GM10248 (cell line): ENCODE results near the gene RAB26.

Experiments
- CTCF ChIA-PET: fragments of 300-600 bp; sonication (Branson Sonifier 250); formaldehyde crosslinking; extraction: SDS; loops from one replicate; lab custom pipeline; 2021; ENCODE audit warnings: antibody characterized with exemption; lab: Yijun Ruan, JAX
- POLR2A ChIA-PET: fragments of 350-650 bp; sonication (Branson Sonifier 250); formaldehyde crosslinking; extraction: SDS; loops from one replicate; lab custom pipeline; 2020; ENCODE audit warnings: antibody characterized with exemption; lab: Yijun Ruan, JAX
- DNase-seq: peaks from one replicate; pipeline ENCODE4 v3.0.0; 2012; ENCODE audit errors: extremely low spot score
- CTCF ChIP-seq: IDR thresholded peaks from 2 replicates; pipeline ENCODE4 v1.5.1; 2012; ENCODE audit warnings: mild to moderate bottlenecking, low read depth; ENCODE audit errors: extremely low read depth, missing control alignments, control extremely low read depth

The RAB26 gene

GRCh38 chr16:2190659-2191445 lies 42.4 kb downstream of the RAB26 start:
- CTCF ChIA-PET: interaction anchor here (0.9 kb wide), 2 partner anchors 13 to 150 kb away, joined by 4 read pairs; partner anchors contain the start of gene ABCA3
- POLR2A ChIA-PET: interaction anchor here (0.9 kb wide), 1 partner anchor 35 kb away, joined by 3 read pairs; the partner anchor contains the start of gene TRAF7
- no peak for TF ChIP-seq CTCF
- no peak for DNase-seq

- DNase-seq: no peak
- ChIA-PET POLR2A (no interaction called here), CTCF (interaction anchor here (0.9 kb wide), 2 partner anchors 13 to 149 kb away, joined by 4 read pairs; partner anchors contain the start of gene ABCA3)
- TF ChIP-seq CTCF: no peak
Observed at GRCh38 chr16:2191446-2191706, 43.0 kb downstream of the RAB26 start.

- ChIA-PET POLR2A (interaction anchor here (3.3 kb wide), 1 partner anchor 39 kb away, joined by 14 read pairs; the partner anchor contains the start of gene TRAF7), CTCF (interaction anchor here (0.6 to 2.2 kb wide), 22 partner anchors 9 to 318 kb away, joined by 3 to 20 read pairs (median 5); partner anchors contain the start of genes CCNF, ECI1 and MLST8)
- TF ChIP-seq CTCF: no peak
- DNase-seq: no peak
Observed at GRCh38 chr16:2194166-2194834, 45.9 kb downstream of the RAB26 start.

GRCh38 chr16:2194852-2195321 lies 46.5 kb downstream of the RAB26 start:
- ChIA-PET POLR2A (interaction anchor here (3.3 kb wide), 1 partner anchor 40 kb away, joined by 14 read pairs; the partner anchor contains the start of gene TRAF7), CTCF (interaction anchor here (0.6 to 2.2 kb wide), 26 partner anchors 8 to 317 kb away, joined by 3 to 20 read pairs (median 4); partner anchors contain the start of genes CCNF, ECI1 and MLST8)
- DNase-seq: peak; percentile 75
- peak; percentile 55 for TF ChIP-seq CTCF

- TF ChIP-seq CTCF: no peak
- no peak for DNase-seq
- CTCF ChIA-PET: interaction anchor here (0.7 to 2.2 kb wide), 22 partner anchors 8 to 317 kb away, joined by 3 to 20 read pairs (median 5); partner anchors contain the start of genes ECI1 and MLST8
- POLR2A ChIA-PET: interaction anchor here (0.5 to 3.3 kb wide), 2 partner anchors 41 to 243 kb away, joined by 6 to 14 read pairs; partner anchors contain the start of gene TRAF7
Observed at GRCh38 chr16:2195322-2196161, 47.1 kb downstream of the RAB26 start.
